ENCODE measurements around the gene XPO1.

Gene XPO1

DNA sequence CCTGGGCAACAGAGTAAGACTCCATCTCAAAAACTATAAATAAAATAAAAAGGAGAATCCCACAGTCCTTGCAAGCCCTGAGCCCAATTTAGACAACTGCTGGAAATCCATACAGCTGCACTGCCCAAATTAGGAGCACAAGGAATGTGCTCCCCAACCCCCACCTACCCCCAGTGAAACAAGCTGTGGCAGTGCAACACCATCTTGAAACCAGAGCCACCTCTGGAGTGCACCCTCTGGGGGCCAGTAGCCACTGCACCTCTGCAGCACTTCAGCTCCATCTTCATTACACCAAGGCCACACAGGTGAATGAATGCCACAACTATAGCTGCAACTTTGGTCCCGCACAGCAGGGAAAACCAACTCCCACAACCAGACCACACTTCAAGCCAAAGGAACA lies 104.5 kb downstream of the XPO1 start:
- no peak for DNase-seq (ENCODE audit: low spot score)
- TF ChIP-seq CTCF (IDR thresholded peaks at IDR 0.05; ENCODE audit: extremely low read depth, insufficient read depth, missing control alignments) = peak; percentile 8
- in situ Hi-C loops (cut with MboI; ENCODE audit: low pct_unique_long_range_greater_than_20kb, low sequenced_read_pairs, unreplicated experiment) = no loop called here

DNA sequence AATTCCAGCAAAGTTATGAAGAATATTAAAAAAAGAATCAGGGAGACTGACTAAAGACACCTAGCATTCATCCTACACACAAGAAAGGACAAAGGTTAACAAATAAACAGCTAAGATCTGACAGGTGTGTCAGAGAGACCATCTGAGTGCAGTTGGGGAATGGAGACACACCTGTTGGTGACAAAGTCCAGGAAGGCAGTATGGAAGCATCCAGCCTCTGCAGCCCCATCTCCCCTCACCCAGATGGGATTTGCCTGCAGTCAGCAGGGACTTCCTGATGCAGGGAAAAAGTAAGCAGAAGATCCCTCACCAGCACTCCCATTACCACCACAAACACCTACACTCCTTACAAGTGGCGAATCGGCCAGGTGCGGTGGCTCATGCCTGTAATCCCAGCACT lies 105.2 kb downstream of the XPO1 start:
- in situ Hi-C loops (cut with MboI; ENCODE audit: low pct_unique_long_range_greater_than_20kb, low sequenced_read_pairs, unreplicated experiment) = no loop called here
- no peak for DNase-seq (ENCODE audit: low spot score)
- TF ChIP-seq CTCF (IDR thresholded peaks at IDR 0.05; ENCODE audit: extremely low read depth, insufficient read depth, missing control alignments) = no peak

GRCh38 chr2:61431345-61431744 lies 106.8 kb downstream of the XPO1 start:
- no peak for TF ChIP-seq CTCF (IDR thresholded peaks at IDR 0.05; ENCODE audit: extremely low read depth, insufficient read depth, missing control alignments)
- DNase-seq (ENCODE audit: low spot score) = no peak
- in situ Hi-C loops (cut with MboI; ENCODE audit: low pct_unique_long_range_greater_than_20kb, low sequenced_read_pairs, unreplicated experiment) = no loop called here

Data from GM13977 (cell line).